Measurements from ENCODE around the gene DYNC1LI1.

DNA sequence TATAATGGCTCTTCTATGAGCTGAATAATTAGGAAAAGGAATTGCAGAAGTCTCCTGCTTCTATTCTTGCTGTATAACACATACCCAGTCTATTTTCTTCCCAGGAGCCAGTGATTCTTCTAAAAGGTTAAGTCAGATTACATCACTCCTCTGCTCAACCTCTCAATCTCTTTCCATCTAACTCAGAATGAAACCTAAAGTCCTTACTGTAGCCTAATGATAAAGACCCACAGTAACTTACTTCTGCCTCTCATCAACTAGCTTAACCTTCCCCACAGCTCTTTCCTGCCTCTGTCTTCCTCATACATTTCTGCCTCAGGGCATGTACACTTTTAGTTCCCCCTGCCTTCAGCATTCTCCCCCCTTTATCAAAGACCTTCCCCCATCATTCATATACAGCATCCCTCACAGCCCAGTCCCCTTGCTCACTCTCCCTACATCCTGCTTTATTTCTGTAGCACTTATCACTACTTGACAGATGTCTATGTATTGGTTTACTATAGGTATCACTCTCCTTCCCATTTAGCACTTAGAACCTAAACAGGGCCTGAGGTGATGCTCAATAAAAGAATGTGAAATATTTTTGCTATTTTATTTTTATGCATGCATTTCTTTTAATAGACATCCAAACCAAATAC lies 39.5 kb downstream of the DYNC1LI1 start:
- TF ChIP-seq EZH2 (IDR thresholded peaks at IDR 0.05; ENCODE audit: borderline replicate concordance, low read depth, low read length, severe bottlenecking), result no peak
- TF ChIP-seq, protein P1, sequence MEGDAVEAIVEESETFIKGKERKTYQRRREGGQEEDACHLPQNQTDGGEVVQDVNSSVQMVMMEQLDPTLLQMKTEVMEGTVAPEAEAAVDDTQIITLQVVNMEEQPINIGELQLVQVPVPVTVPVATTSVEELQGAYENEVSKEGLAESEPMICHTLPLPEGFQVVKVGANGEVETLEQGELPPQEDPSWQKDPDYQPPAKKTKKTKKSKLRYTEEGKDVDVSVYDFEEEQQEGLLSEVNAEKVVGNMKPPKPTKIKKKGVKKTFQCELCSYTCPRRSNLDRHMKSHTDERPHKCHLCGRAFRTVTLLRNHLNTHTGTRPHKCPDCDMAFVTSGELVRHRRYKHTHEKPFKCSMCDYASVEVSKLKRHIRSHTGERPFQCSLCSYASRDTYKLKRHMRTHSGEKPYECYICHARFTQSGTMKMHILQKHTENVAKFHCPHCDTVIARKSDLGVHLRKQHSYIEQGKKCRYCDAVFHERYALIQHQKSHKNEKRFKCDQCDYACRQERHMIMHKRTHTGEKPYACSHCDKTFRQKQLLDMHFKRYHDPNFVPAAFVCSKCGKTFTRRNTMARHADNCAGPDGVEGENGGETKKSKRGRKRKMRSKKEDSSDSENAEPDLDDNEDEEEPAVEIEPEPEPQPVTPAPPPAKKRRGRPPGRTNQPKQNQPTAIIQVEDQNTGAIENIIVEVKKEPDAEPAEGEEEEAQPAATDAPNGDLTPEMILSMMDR (IDR thresholded peaks at IDR 0.05; ENCODE audit: borderline replicate concordance, extremely low read depth, low read length, poor library complexity, severe bottlenecking), result no peak
